Forelimb muscle (tissue), 1 donor: ENCODE data around the gene NSD1. TPM values are rescaled to one million over a fixed set of nuclear protein-coding genes. Genes with fewer than 3 reads are reported as not detected.
A peak's percentile ranks its signal among the peaks of the same experiment; 100 is the strongest.

Source experiments
- DNase-seq: peaks from one replicate; pipeline ENCODE4 v3.0.0-alpha.2; 2013; ENCODE audit warnings: low read depth
- polyA plus RNA-seq: library from polyadenylated mRNA; unstranded; fragments of 120-200 nt; gene quantifications from one replicate; pipeline ENCODE4 v1.2.1, GENCODE V29; 2013; ENCODE audit not compliant: insufficient read length

Gene NSD1
- polyA plus RNA-seq: 40.7 TPM

DNA sequence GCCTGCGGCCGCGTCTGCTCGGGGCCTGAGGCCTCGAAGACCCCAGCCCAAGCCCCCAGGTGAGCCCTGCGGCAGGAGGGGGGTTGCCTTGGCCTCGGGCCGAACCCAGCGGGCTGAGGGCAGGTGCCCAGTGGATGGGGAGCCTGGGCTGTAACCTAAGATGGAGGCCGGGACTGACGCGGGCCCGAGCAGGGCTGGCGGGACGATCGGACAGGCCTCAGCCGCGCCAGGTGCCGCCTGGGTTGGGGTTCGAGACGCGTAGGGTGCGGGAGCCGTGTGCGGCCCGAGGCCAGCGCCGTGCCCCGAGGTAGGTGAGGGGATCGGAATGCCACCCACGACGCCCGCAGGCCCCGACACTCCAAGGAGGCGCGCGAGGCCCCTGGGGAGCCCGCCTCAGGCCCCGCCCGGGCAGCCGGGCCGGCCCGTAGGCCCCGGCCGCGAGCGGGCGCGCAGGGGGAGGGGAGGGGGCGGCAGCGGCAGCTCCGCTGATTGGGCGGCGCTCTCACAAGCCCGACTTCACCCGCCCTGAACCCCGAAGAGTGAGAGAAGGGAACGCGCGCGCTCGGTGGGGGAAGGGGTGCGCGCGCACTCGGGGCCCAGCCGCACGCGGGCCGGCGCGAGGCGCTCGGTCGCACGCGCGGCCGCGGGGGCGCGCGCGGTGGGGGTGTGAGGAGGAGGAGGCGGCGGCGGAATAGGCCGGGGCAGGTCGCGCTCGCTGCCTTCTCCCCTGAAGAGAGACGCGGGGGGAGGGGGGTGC, at the start of gene NSD1:
Gene NSD1, plus strand, starts transcription at position 678 of the 757 bp plus-strand sequence. CDS start 1,331 bp downstream, outside the sequence.
- peak; percentile 76 for DNase-seq

DNA sequence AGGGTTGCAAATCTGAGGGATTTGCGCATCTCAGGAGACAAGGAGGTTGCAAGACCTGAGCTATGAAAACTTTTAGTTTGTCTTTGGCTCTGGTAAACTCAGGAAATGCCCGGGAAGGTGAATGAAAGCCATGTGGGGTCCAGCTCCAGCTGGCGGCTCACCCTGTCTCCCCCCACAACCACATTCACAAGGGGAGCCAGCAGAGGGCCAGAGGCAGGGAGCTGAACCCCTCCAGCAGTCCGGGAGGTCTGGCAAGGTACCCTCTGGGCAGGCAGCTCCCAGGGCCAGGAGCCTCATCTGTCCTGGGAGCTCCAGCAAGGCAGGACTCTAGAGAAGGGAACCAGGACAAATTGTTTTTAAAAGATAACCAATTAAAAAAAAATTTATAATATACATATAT, 49.4 kb upstream of the NSD1 start:
- no peak for DNase-seq

- no peak for DNase-seq
Observed at GRCh38 chr5:177085985-177086653, 47.5 kb upstream of the NSD1 start.

- no peak for DNase-seq
Observed at GRCh38 chr5:177086654-177087397, 46.7 kb upstream of the NSD1 start, which contains the start of gene FGFR4. Gene FGFR4 (plus strand): TSS chr5:177086915. CDS start chr5:177089603, 2,688 bp downstream.

GRCh38 chr5:177087398-177088005, 46.1 kb upstream of the NSD1 start:
- DNase-seq: no peak

GRCh38 chr5:177089127-177089526, 44.4 kb upstream of the NSD1 start:
- no peak for DNase-seq

DNA sequence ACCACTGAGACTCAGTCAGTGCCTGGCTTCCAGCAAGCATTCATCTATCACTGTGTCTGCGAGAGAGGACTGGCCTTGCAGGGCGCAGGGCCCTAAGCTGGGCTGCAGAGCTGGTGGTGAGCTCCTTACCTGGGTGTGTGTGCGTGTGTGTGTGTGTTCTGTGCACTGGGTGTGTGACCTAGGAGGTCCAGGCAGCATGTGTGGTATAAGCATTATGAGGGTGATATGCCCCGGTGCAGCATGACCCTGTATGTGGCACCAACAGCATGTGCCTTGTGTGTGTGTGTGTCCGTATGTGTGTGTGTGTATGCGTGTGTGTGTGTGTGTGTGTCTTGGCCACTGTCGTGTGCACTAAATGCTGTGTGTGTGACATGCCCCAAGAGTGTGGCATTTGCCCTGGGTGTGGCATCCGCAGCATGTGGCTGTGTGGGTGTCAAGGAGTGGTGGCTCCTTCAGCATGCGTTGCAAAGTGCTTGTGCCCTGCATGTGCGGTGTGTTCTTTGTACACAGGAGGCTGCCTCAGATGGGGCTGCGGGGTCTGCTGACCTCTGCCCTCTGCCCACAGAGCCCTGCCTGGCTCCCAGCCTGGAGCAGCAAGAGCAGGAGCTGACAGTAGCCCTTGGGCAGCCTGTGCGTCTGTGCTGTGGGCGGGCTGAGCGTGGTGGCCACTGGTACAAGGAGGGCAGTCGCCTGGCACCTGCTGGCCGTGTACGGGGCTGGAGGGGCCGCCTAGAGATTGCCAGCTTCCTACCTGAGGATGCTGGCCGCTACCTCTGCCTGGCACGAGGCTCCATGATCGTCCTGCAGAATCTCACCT, 43.5 kb upstream of the NSD1 start:
- no peak for DNase-seq

GRCh38 chr5:177090813-177091212, 42.8 kb upstream of the NSD1 start:
- DNase-seq: no peak

GRCh38 chr5:177091232-177091631, 42.3 kb upstream of the NSD1 start:
- DNase-seq: no peak

GRCh38 chr5:177092178-177093081, 41.1 kb upstream of the NSD1 start:
- DNase-seq: no peak

- no peak for DNase-seq
Observed at GRCh38 chr5:177093082-177093712, 40.4 kb upstream of the NSD1 start.

- DNase-seq: no peak
Observed at GRCh38 chr5:177093803-177094202, 39.8 kb upstream of the NSD1 start.

GRCh38 chr5:177094224-177095087, 39.1 kb upstream of the NSD1 start:
- DNase-seq: no peak

DNA sequence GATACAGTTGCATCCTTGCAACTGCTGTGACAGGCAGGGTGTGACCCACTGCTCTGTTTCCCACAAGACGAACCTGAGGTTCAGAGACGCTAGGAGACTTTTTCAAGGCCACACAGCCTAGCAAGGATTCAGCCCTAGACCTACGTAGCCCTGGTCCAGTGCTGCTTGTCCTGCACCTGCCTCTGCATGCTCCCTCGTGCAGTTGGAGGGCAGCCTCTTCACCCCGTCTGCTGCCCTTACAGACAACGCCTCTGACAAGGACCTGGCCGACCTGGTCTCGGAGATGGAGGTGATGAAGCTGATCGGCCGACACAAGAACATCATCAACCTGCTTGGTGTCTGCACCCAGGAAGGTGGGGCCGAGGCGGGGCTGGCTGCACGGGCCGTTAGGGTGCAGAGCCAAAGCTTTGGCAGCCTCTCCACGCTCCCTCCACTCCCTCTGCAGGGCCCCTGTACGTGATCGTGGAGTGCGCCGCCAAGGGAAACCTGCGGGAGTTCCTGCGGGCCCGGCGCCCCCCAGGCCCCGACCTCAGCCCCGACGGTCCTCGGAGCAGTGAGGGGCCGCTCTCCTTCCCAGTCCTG, 38.4 kb upstream of the NSD1 start:
- DNase-seq: no peak

- no peak for DNase-seq
Observed at GRCh38 chr5:177096162-177097015, 37.2 kb upstream of the NSD1 start.

- no peak for DNase-seq
Observed at GRCh38 chr5:177097016-177097985, 36.3 kb upstream of the NSD1 start.
